ENCODE measurements around the gene PAFAH1B2. TPM values are rescaled to one million over a fixed set of nuclear protein-coding genes. Genes with fewer than 3 reads are reported as not detected.

Gene PAFAH1B2
- total RNA-seq, 2 donors from 2014 or later, result 72.5 to 126 TPM

DNA sequence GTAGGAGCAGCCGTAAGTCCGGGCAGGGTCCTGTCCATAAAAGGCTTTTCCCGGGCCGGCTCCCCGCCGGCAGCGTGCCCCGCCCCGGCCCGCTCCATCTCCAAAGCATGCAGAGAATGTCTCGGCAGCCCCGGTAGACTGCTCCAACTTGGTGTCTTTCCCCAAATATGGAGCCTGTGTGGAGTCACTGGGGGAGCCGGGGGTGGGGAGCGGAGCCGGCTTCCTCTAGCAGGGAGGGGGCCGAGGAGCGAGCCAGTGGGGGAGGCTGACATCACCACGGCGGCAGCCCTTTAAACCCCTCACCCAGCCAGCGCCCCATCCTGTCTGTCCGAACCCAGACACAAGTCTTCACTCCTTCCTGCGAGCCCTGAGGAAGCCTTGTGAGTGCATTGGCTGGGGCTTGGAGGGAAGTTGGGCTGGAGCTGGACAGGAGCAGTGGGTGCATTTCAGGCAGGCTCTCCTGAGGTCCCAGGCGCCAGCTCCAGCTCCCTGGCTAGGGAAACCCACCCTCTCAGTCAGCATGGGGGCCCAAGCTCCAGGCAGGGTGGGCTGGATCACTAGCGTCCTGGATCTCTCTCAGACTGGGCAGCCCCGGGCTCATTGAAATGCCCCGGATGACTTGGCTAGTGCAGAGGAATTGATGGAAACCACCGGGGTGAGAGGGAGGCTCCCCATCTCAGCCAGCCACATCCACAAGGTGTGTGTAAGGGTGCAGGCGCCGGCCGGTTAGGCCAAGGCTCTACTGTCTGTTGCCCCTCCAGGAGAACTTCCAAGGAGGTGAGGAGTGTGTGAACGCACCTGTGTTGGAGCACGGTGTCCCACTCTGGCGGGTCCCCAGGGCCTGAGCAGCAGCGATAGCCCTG is 55.2 kb downstream of the PAFAH1B2 start, which contains the start of gene TAGLN:
Gene TAGLN, plus strand, starts transcription at position 318 of the 863 bp plus-strand sequence. CDS start 3,644 bp downstream, outside the sequence.
- H3K4me1 ChIP-seq (replicated peaks), result peaks cover 10% of the 10 kb centered on the region
- TF ChIP-seq POLR2A (IDR thresholded peaks at IDR 0.05) (no peak), POLR2AphosphoS5 (IDR thresholded peaks at IDR 0.05) (peak; percentile 48)
- H3K9me3 ChIP-seq, result no peaks in the 10 kb centered on the region
- H3K36me3 ChIP-seq, result peaks cover 3 to 19% of the 10 kb centered on the region in 2 donors
- H3K4me3 ChIP-seq, result peak within 1 kb of the TSS; percentile 34 to 36
- DNase-seq (ENCODE audit: low spot score), result peak; percentile 49
- H3K27ac ChIP-seq, result peak within 1 kb of the TSS; percentile 82 to 83
- 22% methylated on average over 31 of the region's 34 CpGs for WGBS
- intact Hi-C loops (cut with DNase I), result loop anchor here (2.0 kb wide), 1 partner anchor 22 kb away; no protein-coding TSS in a partner anchor
- no peaks in the 10 kb centered on the region for H3K27me3 ChIP-seq (replicated peaks; ENCODE audit: insufficient read depth)

DNA sequence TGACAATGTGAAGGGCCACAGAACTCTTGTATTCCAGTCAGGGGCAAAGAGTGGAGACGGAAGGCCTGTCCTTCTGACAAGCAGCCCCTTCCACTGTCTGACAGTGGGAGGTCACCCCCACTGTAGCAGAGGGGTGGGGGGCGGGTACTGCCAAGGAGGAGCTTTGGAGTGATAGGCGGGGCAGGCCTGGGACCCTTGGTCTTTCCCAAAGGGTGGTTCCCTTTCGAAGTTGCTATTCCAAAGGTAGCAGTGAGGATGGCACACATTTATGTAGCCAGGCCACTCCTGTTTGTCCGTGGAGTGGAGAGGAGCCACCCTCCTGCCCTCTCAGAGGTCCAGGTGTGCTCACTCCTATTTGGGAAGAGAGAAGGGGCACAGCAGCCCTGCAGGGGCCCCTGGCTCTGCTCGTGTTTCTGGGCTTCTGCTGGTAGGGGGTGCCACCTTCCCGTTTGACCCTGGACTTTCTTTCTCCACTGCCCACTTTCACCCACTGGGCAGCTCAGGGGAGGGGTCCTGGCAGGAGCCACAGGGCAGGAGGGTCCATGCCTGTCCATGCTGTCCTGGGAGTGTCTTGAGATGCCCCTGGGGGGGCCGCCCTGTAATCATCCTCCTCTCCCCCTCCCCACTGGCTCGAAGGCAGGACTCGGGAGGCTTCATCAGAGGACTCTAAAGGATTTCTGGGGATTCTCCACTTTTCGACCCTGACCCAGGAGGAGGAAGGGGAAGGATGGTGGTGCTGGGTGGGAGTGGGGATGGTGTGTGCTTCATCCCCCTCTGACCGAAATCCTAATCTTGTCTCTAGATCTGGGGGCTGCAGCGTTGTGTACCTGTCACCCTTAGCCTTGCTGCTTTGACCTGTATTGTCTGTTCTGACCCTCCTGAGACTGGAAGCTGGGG is 56.1 kb downstream of the PAFAH1B2 start:
- TF ChIP-seq POLR2A (IDR thresholded peaks at IDR 0.05) (no peak), POLR2AphosphoS5 (IDR thresholded peaks at IDR 0.05) (no peak)
- TF ChIP-seq, protein P1, sequence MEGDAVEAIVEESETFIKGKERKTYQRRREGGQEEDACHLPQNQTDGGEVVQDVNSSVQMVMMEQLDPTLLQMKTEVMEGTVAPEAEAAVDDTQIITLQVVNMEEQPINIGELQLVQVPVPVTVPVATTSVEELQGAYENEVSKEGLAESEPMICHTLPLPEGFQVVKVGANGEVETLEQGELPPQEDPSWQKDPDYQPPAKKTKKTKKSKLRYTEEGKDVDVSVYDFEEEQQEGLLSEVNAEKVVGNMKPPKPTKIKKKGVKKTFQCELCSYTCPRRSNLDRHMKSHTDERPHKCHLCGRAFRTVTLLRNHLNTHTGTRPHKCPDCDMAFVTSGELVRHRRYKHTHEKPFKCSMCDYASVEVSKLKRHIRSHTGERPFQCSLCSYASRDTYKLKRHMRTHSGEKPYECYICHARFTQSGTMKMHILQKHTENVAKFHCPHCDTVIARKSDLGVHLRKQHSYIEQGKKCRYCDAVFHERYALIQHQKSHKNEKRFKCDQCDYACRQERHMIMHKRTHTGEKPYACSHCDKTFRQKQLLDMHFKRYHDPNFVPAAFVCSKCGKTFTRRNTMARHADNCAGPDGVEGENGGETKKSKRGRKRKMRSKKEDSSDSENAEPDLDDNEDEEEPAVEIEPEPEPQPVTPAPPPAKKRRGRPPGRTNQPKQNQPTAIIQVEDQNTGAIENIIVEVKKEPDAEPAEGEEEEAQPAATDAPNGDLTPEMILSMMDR (IDR thresholded peaks at IDR 0.05), result no peak
- H3K36me3 ChIP-seq, result peaks cover 3 to 19% of the 10 kb centered on the region in 2 donors
- no peak for DNase-seq (ENCODE audit: low spot score)
- peak overlapping the region; percentile 34 to 36 for H3K4me3 ChIP-seq
- WGBS, result 58% methylated on average over 13 of the region's 13 CpGs
- H3K9me3 ChIP-seq, result no peaks in the 10 kb centered on the region
- intact Hi-C loops (cut with DNase I), result loop anchor here (2.0 kb wide), 1 partner anchor 21 kb away; no protein-coding TSS in a partner anchor
- peaks cover 10% of the 10 kb centered on the region for H3K4me1 ChIP-seq (replicated peaks)
- H3K27me3 ChIP-seq (replicated peaks; ENCODE audit: insufficient read depth), result no peaks in the 10 kb centered on the region
- peak overlapping the region; percentile 82 to 83 for H3K27ac ChIP-seq

DNA sequence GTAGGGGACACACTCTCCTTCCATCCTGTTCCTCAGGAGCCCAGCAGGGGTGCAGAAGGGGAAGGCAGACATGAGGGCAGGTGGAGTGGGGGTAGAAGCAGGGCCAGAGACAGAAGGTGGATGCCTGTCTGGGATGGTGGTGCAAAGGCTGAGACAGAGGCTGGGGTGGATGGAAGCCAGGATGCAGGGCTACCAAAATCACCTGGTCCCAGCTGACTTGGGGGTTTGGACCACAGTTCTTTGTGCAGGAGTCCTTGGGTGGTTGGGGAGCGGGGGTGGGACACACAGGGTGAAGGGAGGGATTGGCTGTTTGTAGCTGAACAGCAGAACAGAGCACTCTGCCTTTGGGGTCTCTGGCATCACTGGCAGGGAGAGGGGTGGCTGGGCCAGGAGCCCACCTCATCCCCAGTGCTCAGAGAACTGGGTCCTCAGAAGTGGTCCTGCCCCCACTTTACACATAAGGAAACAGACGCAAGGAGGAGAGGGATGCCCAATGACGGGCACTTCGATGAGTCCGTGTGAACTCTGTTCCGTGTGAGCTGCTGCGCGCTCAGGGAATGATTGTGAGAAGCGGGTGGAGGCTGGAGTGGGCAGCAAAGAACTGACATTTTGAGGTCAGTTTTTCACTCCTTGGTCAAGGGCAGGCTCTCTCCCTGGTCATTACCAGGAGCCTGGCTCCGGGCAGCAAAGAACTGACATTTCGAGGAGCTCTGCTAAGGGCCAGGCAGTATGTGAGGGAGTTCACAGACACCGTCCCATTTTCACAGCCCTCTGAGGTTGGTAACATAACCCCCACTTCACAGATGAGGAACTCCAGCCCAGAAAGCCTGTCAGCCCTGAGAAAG is 56.9 kb downstream of the PAFAH1B2 start:
- H3K27me3 ChIP-seq (replicated peaks; ENCODE audit: insufficient read depth), result no peaks in the 10 kb centered on the region
- H3K9me3 ChIP-seq, result no peaks in the 10 kb centered on the region
- peak overlapping the region; percentile 34 to 36 for H3K4me3 ChIP-seq
- no peak for TF ChIP-seq POLR2A (IDR thresholded peaks at IDR 0.05)
- peaks cover 10% of the 10 kb centered on the region for H3K4me1 ChIP-seq (replicated peaks)
- 69% methylated on average over 12 of the region's 12 CpGs for WGBS
- DNase-seq (ENCODE audit: low spot score), result no peak
- peak overlapping the region; percentile 82 to 83 for H3K27ac ChIP-seq
- intact Hi-C loops (cut with DNase I), result no loop called here
- peaks cover 3 to 11% of the 10 kb centered on the region in 2 donors for H3K36me3 ChIP-seq

GRCh38 chr11:117201658-117202305 is 57.7 kb downstream of the PAFAH1B2 start:
- peak overlapping the region; percentile 82 to 83 for H3K27ac ChIP-seq
- DNase-seq (ENCODE audit: low spot score), result no peak
- H3K4me3 ChIP-seq, result peak overlapping the region; percentile 34 to 36
- TF ChIP-seq POLR2A (IDR thresholded peaks at IDR 0.05), result no peak
- no peak for TF ChIP-seq POLR2AphosphoS5 (IDR thresholded peaks at IDR 0.05)
- TF ChIP-seq, protein P1 (IDR thresholded peaks at IDR 0.05), result no peak
- 61% methylated on average over 13 of the region's 14 CpGs for WGBS
- H3K4me1 ChIP-seq (replicated peaks), result peaks cover 10% of the 10 kb centered on the region
- no peaks in the 10 kb centered on the region for H3K27me3 ChIP-seq (replicated peaks; ENCODE audit: insufficient read depth)
- no peaks in the 10 kb centered on the region for H3K9me3 ChIP-seq
- intact Hi-C loops (cut with DNase I), result no loop called here
- H3K36me3 ChIP-seq, result peaks cover 3 to 10% of the 10 kb centered on the region in 2 donors
